Loucy (cell line): ENCODE measurements around the gene ST3GAL3.

ENCODE experiments used
- CTCF ChIP-seq: fragments of 200-600 bp; sonication (generic); conservative IDR thresholded peaks from 2 replicates; pipeline ENCODE4 v1.5.1; 2014; ENCODE audit warnings: mild to moderate bottlenecking, antibody characterized with exemption, low read length
- EZH2phosphoT487 ChIP-seq: fragments of 200-600 bp; IDR thresholded peaks from 2 replicates; pipeline ENCODE4 v1.6.1; 2018; ENCODE audit warnings: antibody characterized with exemption, mild to moderate bottlenecking, moderate library complexity, borderline replicate concordance

GRCh38 chr1:43893006-43893405 is 185.7 kb downstream of the ST3GAL3 start:
- TF ChIP-seq CTCF = no peak
- no peak for TF ChIP-seq EZH2phosphoT487
